K562 (cell line): ENCODE data around the gene MKNK2. TPM values are rescaled to one million over a fixed set of nuclear protein-coding genes. Genes with fewer than 3 reads are reported as not detected.

Experiments
- ARHGAP35 ChIP-seq: fragments of 450-650 bp; IDR thresholded peaks from 2 replicates; pipeline ENCODE4 v1.6.1; 2018; ENCODE audit not compliant: partially characterized antibody
- ARID3A ChIP-seq: IDR thresholded peaks from 2 replicates; pipeline ENCODE4 v1.6.1; 2012; ENCODE audit warnings: low read depth, low read length, improper control_type of control experiment, borderline replicate concordance
- ETS2 ChIP-seq: IDR thresholded peaks from 2 replicates; pipeline ENCODE4 v1.6.1; 2016; ENCODE audit warnings: borderline replicate concordance, missing genetic modification characterization, mild to moderate bottlenecking, moderate library complexity, missing compliant biosample characterization; ENCODE audit not compliant: poor library complexity, severe bottlenecking
- EWSR1 ChIP-seq: fragments of 450-650 bp; IDR thresholded peaks from 2 replicates; pipeline ENCODE4 v1.6.1; 2018; ENCODE audit warnings: borderline replicate concordance, mild to moderate bottlenecking, low read depth, moderate library complexity; ENCODE audit not compliant: partially characterized antibody
- HIVEP1 ChIP-seq: fragments of 250-450 bp; sonication (Bioruptor Pico); IDR thresholded peaks from 2 replicates; pipeline ENCODE4 v1.4.0; 2020; ENCODE audit warnings: mild to moderate bottlenecking
- MAX ChIP-seq: sonication (generic); formaldehyde crosslinking; IDR thresholded peaks from 2 replicates; pipeline ENCODE4 v1.9.0; 2022; ENCODE audit warnings: mild to moderate bottlenecking, missing genetic modification reagents
- RUNX1 ChIP-seq: sonication (generic); IDR thresholded peaks from 2 replicates; pipeline ENCODE4 v1.6.1; 2016; ENCODE audit warnings: antibody characterized with exemption, low read depth
- SAP30 ChIP-seq: fragments of 200-600 bp; sonication (generic); IDR thresholded peaks from 2 replicates; pipeline ENCODE4 v1.6.1; 2012; ENCODE audit warnings: borderline replicate concordance, low read depth, mild to moderate bottlenecking, moderate library complexity, low read length, control low read depth, inconsistent platforms; ENCODE audit not compliant: insufficient read depth, poor library complexity, severe bottlenecking
- SMARCA5 ChIP-seq: fragments of 450-650 bp; IDR thresholded peaks from 2 replicates; pipeline ENCODE4 v1.6.1; 2016
- TAF1 ChIP-seq: IDR thresholded peaks from 2 replicates; pipeline ENCODE4 v1.6.1; 2011; ENCODE audit warnings: mild to moderate bottlenecking, low read length, moderate library complexity; ENCODE audit not compliant: insufficient read depth, control insufficient read depth, severe bottlenecking; ENCODE audit errors: extremely low read depth
- TAF9B ChIP-seq: fragments of 450-650 bp; IDR thresholded peaks from 2 replicates; pipeline ENCODE4 v1.6.1; 2018; ENCODE audit warnings: mild to moderate bottlenecking; ENCODE audit not compliant: partially characterized antibody
- TBL1XR1 ChIP-seq, 2 experiments: IDR thresholded peaks; 2 replicates each; pipeline ENCODE4 v1.6.1; 2012; ENCODE audit warnings: improper control_type of control experiment in 2 of 2, low read length in 2 of 2, mild to moderate bottlenecking in 1 of 2
- THAP12 ChIP-seq: fragments of 250-450 bp; sonication (Bioruptor Pico); IDR thresholded peaks from 2 replicates; pipeline ENCODE4 v1.9.0; 2021; ENCODE audit warnings: mild to moderate bottlenecking, inconsistent platforms
- THRB ChIP-seq: fragments of 450-650 bp; formaldehyde crosslinking; conservative IDR thresholded peaks from 2 replicates; pipeline ENCODE4 v1.4.0; 2022; ENCODE audit warnings: mild to moderate bottlenecking, missing genetic modification characterization
- YY1 ChIP-seq, 3 experiments: IDR thresholded peaks; 2 replicates each; pipeline ENCODE4 v1.6.1; 2011; ENCODE audit warnings: low read length in 2 of 3, mild to moderate bottlenecking in 2 of 3, moderate library complexity in 2 of 3, borderline replicate concordance in 1 of 3, control low read depth in 1 of 3, low read depth in 1 of 3; ENCODE audit not compliant: insufficient read depth in 3 of 3, insufficient replicate concordance in 2 of 3, control insufficient read depth in 1 of 3, insufficient read length in 1 of 3; ENCODE audit errors: extremely low read depth in 1 of 3
- ZBTB7A ChIP-seq: IDR thresholded peaks from 2 replicates; pipeline ENCODE4 v1.6.1; 2011; ENCODE audit warnings: low read depth, mild to moderate bottlenecking, low read length, moderate library complexity, borderline replicate concordance; ENCODE audit not compliant: control insufficient read depth
- ZNF311 ChIP-seq: fragments of 250-450 bp; sonication (Bioruptor Pico); IDR thresholded peaks from 2 replicates; pipeline ENCODE4 v1.4.0; 2020; ENCODE audit warnings: mild to moderate bottlenecking, moderate library complexity
- polyA plus RNA-seq, 8 experiments: library from polyadenylated mRNA; depleted of rRNA in 4 of 8; stranded (reverse) in 5 of 8; unstranded in 3 of 8; fragments of >200 nt; fragmentation: Nextera tagmentation in 2 of 8; fragmentation: Illumina TruSeq in 1 of 8; extraction: Ambion mirVana in 2 of 8; extraction: Trizol in 1 of 8; gene quantifications; 2 replicates each; pipeline versions ENCODE4 v1.2.1 to v1.2.3, GENCODE V29; 2011 to 2014; ENCODE audit warnings: inconsistent platforms in 1 of 8, missing spikeins in 1 of 8
- total RNA-seq, 7 experiments: library from RNA; depleted of rRNA in 6 of 7; stranded (reverse); fragments of >200 nt in 6 of 7; fragmentation: Illumina TruSeq in 2 of 7; extraction: Trizol in 2 of 7; gene quantifications; 2 replicates each; pipeline versions ENCODE4 v1.2.1 to v1.2.3, GENCODE V29; 2011 to 2021; ENCODE audit warnings: low replicate concordance in 1 of 7

Gene MKNK2
- total and polyA plus RNA-seq, 9 of the 15 experiments (the other 6 are each of a cell fraction or from before 2014, with no cell fraction given), result 5.1 to 191 (median 51.9) TPM

GRCh38 chr19:2096480-2097202 is 45.6 kb upstream of the MKNK2 start, which contains the start of gene IZUMO4 (continued):
- TF ChIP-seq THAP12 (CRISPR knock-in tag) (no peak; the same call in 1 of the 2 replicates), THRB (CRISPR knock-in tag) (no peak), YY1 (IDR thresholded peaks at IDR 0.05; ENCODE audit: borderline replicate concordance in 1 of 3, control insufficient read depth in 1 of 3, extremely low read depth in 1 of 3, insufficient read depth in 3 of 3, insufficient read length in 1 of 3, insufficient replicate concordance in 2 of 3, low read depth in 1 of 3, low read length in 2 of 3) (peak in 2 of 3 experiments; percentile 39 to 45), ZNF311 (CRISPR knock-in tag) (no peak), TAF1 (no peak), SMARCA5 (no peak), SAP30 (peak; percentile 47), TAF9B (no peak), ETS2 (tag) (no peak), ARHGAP35 (no peak), HIVEP1 (CRISPR knock-in tag) (no peak), EWSR1 (no peak), MAX (CRISPR knock-in tag) (peak; percentile 71), ARID3A (no peak), RUNX1 (no peak), TBL1XR1 (IDR thresholded peaks at IDR 0.05; ENCODE audit: low read length in 2 of 2) (no peak), ZBTB7A (peak; percentile 43; the same call in 1 of the 2 replicates)
- TF ChIP-seq, all 486 proteins: peak for 45
